NCI-H345 treated with DMSO at 0.1 percent for 48 hours (cell line): ENCODE data around the gene SLC22A23.

Source experiments
- DNase-seq: peaks from one replicate; lab custom pipeline; 2025; ENCODE audit not compliant: unreplicated experiment; lab: John Stamatoyannopoulos, UW

Gene SLC22A23

GRCh38 chr6:3337521-3338350, 119.1 kb downstream of the SLC22A23 start:
- no peak for DNase-seq

- no peak for DNase-seq
These were observed 119.9 kb downstream of the SLC22A23 start for GRCh38 chr6:3336859-3337515.

- no peak for DNase-seq
These were observed 120.6 kb downstream of the SLC22A23 start for GRCh38 chr6:3336066-3336786.

- DNase-seq: no peak
These were observed 121.7 kb downstream of the SLC22A23 start for GRCh38 chr6:3335169-3335568.

- no peak for DNase-seq
These were observed 122.3 kb downstream of the SLC22A23 start for GRCh38 chr6:3334555-3334954.

GRCh38 chr6:3333263-3333662, 123.6 kb downstream of the SLC22A23 start:
- no peak for DNase-seq

- no peak for DNase-seq
These were observed 124.9 kb downstream of the SLC22A23 start for GRCh38 chr6:3331971-3332370.

GRCh38 chr6:3331494-3331893, 125.4 kb downstream of the SLC22A23 start:
- no peak for DNase-seq

- DNase-seq: no peak
These were observed 126.7 kb downstream of the SLC22A23 start for GRCh38 chr6:3330199-3330598.

- no peak for DNase-seq
These were observed 127.3 kb downstream of the SLC22A23 start for GRCh38 chr6:3329393-3330051.

GRCh38 chr6:3328796-3329195, 128.1 kb downstream of the SLC22A23 start:
- DNase-seq: no peak

GRCh38 chr6:3328145-3328544, 128.7 kb downstream of the SLC22A23 start:
- no peak for DNase-seq

- DNase-seq: no peak
These were observed 129.4 kb downstream of the SLC22A23 start for GRCh38 chr6:3327403-3327802.

GRCh38 chr6:3326981-3327380, 129.9 kb downstream of the SLC22A23 start:
- DNase-seq: no peak

GRCh38 chr6:3326184-3326971, 130.5 kb downstream of the SLC22A23 start:
- no peak for DNase-seq

- no peak for DNase-seq
These were observed 131.6 kb downstream of the SLC22A23 start for GRCh38 chr6:3325210-3325609.

- DNase-seq: no peak
These were observed 132.4 kb downstream of the SLC22A23 start for GRCh38 chr6:3324262-3324942.

GRCh38 chr6:3323696-3324261, 133.1 kb downstream of the SLC22A23 start:
- DNase-seq: no peak

GRCh38 chr6:3323148-3323547, 133.7 kb downstream of the SLC22A23 start:
- no peak for DNase-seq
